SK-N-SH treated with all-trans-retinoic acid at 6 μM for 48 hours (cell line): ENCODE data around the gene RAI14.

Experiments used
- ATAC-seq: fragments of 200-7000 bp; cut with Tn5 transposase; 3 replicates; pipeline ENCODE4 v1.9.1; 2020; ENCODE audit warnings: mild to moderate bottlenecking, moderate library complexity
- ARNTL ChIP-seq: fragments of 450-650 bp; formaldehyde crosslinking; IDR thresholded peaks from 2 replicates; pipeline ENCODE4 v1.5.0; 2020; ENCODE audit warnings: low read depth, mild to moderate bottlenecking, moderate library complexity, borderline replicate concordance
- BACH2 ChIP-seq: fragments of 250-450 bp; sonication (Bioruptor Pico); IDR thresholded peaks from 2 replicates; pipeline ENCODE4 v1.9.0; 2021; ENCODE audit warnings: mild to moderate bottlenecking, borderline replicate concordance
- CREB5 ChIP-seq: fragments of 250-450 bp; sonication (Bioruptor Pico); IDR thresholded peaks from 2 replicates; pipeline ENCODE4 v1.5.1; 2020; ENCODE audit warnings: low read depth, mild to moderate bottlenecking, moderate library complexity
- CSDC2 ChIP-seq: fragments of 250-450 bp; sonication (Bioruptor Pico); IDR thresholded peaks from 2 replicates; pipeline ENCODE4 v1.5.0; 2020; ENCODE audit warnings: mild to moderate bottlenecking, moderate library complexity
- CSRNP3 ChIP-seq: fragments of 250-450 bp; sonication (Bioruptor Pico); IDR thresholded peaks from 2 replicates; pipeline ENCODE4 v1.5.1; 2021; ENCODE audit warnings: mild to moderate bottlenecking, moderate library complexity
- ESRRG ChIP-seq: fragments of 250-450 bp; sonication (Bioruptor Pico); IDR thresholded peaks from 2 replicates; pipeline ENCODE4 v1.6.1; 2021; ENCODE audit warnings: mild to moderate bottlenecking
- GLIS3 ChIP-seq: fragments of 250-450 bp; sonication (Bioruptor Pico); IDR thresholded peaks from 2 replicates; pipeline ENCODE4 v1.5.0; 2020; ENCODE audit warnings: mild to moderate bottlenecking, moderate library complexity
- ISL1 ChIP-seq: fragments of 250-450 bp; sonication (Bioruptor Pico); IDR thresholded peaks from 2 replicates; pipeline ENCODE4 v2.1.2; 2022; ENCODE audit warnings: mild to moderate bottlenecking, moderate library complexity
- OSR1 ChIP-seq: fragments of 250-450 bp; sonication (Bioruptor Pico); IDR thresholded peaks from 2 replicates; pipeline ENCODE4 v1.8.0; 2022; ENCODE audit warnings: moderate library complexity, mild to moderate bottlenecking, inconsistent platforms
- PATZ1 ChIP-seq: fragments of 250-450 bp; sonication (Bioruptor Pico); IDR thresholded peaks from 2 replicates; pipeline ENCODE4 v1.8.0; 2020; ENCODE audit warnings: mild to moderate bottlenecking, moderate library complexity, borderline replicate concordance
- PPARA ChIP-seq: fragments of 250-450 bp; sonication (Bioruptor Pico); IDR thresholded peaks from 2 replicates; pipeline ENCODE4 v1.5.0; 2020; ENCODE audit warnings: mild to moderate bottlenecking, borderline replicate concordance
- RARB ChIP-seq: fragments of 250-450 bp; sonication (Bioruptor Pico); IDR thresholded peaks from 2 replicates; pipeline ENCODE4 v1.8.0; 2021; ENCODE audit warnings: mild to moderate bottlenecking, moderate library complexity
- SNAI2 ChIP-seq: fragments of 250-450 bp; sonication (Bioruptor Pico); IDR thresholded peaks from 2 replicates; pipeline ENCODE4 v1.5.0; 2020; ENCODE audit warnings: mild to moderate bottlenecking, moderate library complexity
- TCF4 ChIP-seq: fragments of 250-450 bp; sonication (Bioruptor Pico); IDR thresholded peaks from 2 replicates; pipeline ENCODE4 v1.8.0; 2021; ENCODE audit warnings: mild to moderate bottlenecking, moderate library complexity, borderline replicate concordance
- TSHZ2 ChIP-seq: fragments of 250-450 bp; sonication (Bioruptor Pico); IDR thresholded peaks from 2 replicates; pipeline ENCODE4 v1.5.0; 2020; ENCODE audit warnings: mild to moderate bottlenecking, moderate library complexity
- ZC3H10 ChIP-seq: fragments of 250-450 bp; sonication (Bioruptor Pico); IDR thresholded peaks from 2 replicates; pipeline ENCODE4 v1.5.1; 2021; ENCODE audit warnings: mild to moderate bottlenecking, moderate library complexity
- ZFP3 ChIP-seq: fragments of 250-450 bp; sonication (Bioruptor Pico); IDR thresholded peaks from 2 replicates; pipeline ENCODE4 v1.5.0; 2020; ENCODE audit warnings: mild to moderate bottlenecking, moderate library complexity
- ZFP30 ChIP-seq: fragments of 450-650 bp; formaldehyde crosslinking; IDR thresholded peaks from 2 replicates; pipeline ENCODE4 v1.5.0; 2022; ENCODE audit warnings: mild to moderate bottlenecking, moderate library complexity
- ZNF70 ChIP-seq: fragments of 450-650 bp; formaldehyde crosslinking; IDR thresholded peaks from 2 replicates; pipeline ENCODE4 v1.5.0; 2020; ENCODE audit warnings: mild to moderate bottlenecking, moderate library complexity
- ZNF8 ChIP-seq: fragments of 450-650 bp; formaldehyde crosslinking; IDR thresholded peaks from 2 replicates; pipeline ENCODE4 v1.5.0; 2020; ENCODE audit warnings: mild to moderate bottlenecking, moderate library complexity

Gene RAI14

GRCh38 chr5:34770486-34770885, 114.4 kb downstream of the RAI14 start:
- no peak for ATAC-seq
- no peak for TF ChIP-seq ZNF8 (CRISPR knock-in tag)
- no peak for TF ChIP-seq OSR1

- TF ChIP-seq ZFP3 (CRISPR knock-in tag) (no peak), CREB5 (CRISPR knock-in tag) (no peak), SNAI2 (CRISPR knock-in tag) (no peak), RARB (CRISPR knock-in tag) (no peak), ISL1 (no peak), ESRRG (CRISPR knock-in tag) (no peak), TSHZ2 (CRISPR knock-in tag) (no peak), BACH2 (no peak), CSDC2 (no peak), CSRNP3 (CRISPR knock-in tag) (no peak), TCF4 (CRISPR knock-in tag) (no peak), PPARA (CRISPR knock-in tag) (no peak), ZC3H10 (no peak), ZFP30 (CRISPR knock-in tag) (no peak), ARNTL (CRISPR knock-in tag) (no peak)
These were observed 114.9 kb downstream of the RAI14 start for GRCh38 chr5:34771076-34771475.

GRCh38 chr5:34772267-34773098, 116.4 kb downstream of the RAI14 start:
- no peak for TF ChIP-seq ZNF70 (CRISPR knock-in tag)
- TF ChIP-seq RARB (CRISPR knock-in tag): no peak
- TF ChIP-seq TSHZ2 (CRISPR knock-in tag): no peak
- no peak for TF ChIP-seq CSRNP3 (CRISPR knock-in tag)
- TF ChIP-seq ZNF8 (CRISPR knock-in tag): no peak
- TF ChIP-seq PPARA (CRISPR knock-in tag): no peak
- no peak for TF ChIP-seq ZC3H10
- no peak for TF ChIP-seq CREB5 (CRISPR knock-in tag)
- no peak for TF ChIP-seq ZFP3 (CRISPR knock-in tag)
- no peak for TF ChIP-seq PATZ1 (CRISPR knock-in tag)
- no peak for TF ChIP-seq ISL1
- TF ChIP-seq BACH2: no peak
- no peak for TF ChIP-seq GLIS3
- TF ChIP-seq, all 23 proteins: peak for 0
- ATAC-seq: no peak

More at GRCh38 chr5:34771076-34771475, 114.9 kb downstream of the RAI14 start:
- ATAC-seq: no peak
